Liver (tissue), 3 donors: Measurements from ENCODE around the gene LCN10.

Experiments used
- EGR1 ChIP-seq, 2 donors: IDR thresholded peaks; 2 replicates each; pipeline ENCODE4 v1.6.1; 2016 to 2018; ENCODE audit warnings: antibody characterized with exemption in 2 of 2, low read depth in 2 of 2
- GABPA ChIP-seq, 2 donors: IDR thresholded peaks in 1 of 2; conservative IDR thresholded peaks in 1 of 2; 2 replicates each; pipeline ENCODE4 v1.6.1; 2016; ENCODE audit warnings: antibody characterized with exemption in 2 of 2, mild to moderate bottlenecking in 1 of 2, moderate library complexity in 1 of 2
- JUND ChIP-seq, 2 donors: IDR thresholded peaks; 2 replicates each; pipeline ENCODE4 v1.6.1; 2016; ENCODE audit warnings: antibody characterized with exemption in 2 of 2
- RAD21 ChIP-seq, 2 donors: IDR thresholded peaks; 2 replicates each; pipeline ENCODE4 v1.6.1; 2016; ENCODE audit warnings: antibody characterized with exemption in 2 of 2, mild to moderate bottlenecking in 2 of 2
- TAF1 ChIP-seq: conservative IDR thresholded peaks from 2 replicates; pipeline ENCODE4 v1.6.1; 2016; ENCODE audit warnings: antibody characterized with exemption, mild to moderate bottlenecking
- YY1 ChIP-seq: IDR thresholded peaks from 2 replicates; pipeline ENCODE4 v1.6.1; 2016; ENCODE audit warnings: antibody characterized with exemption, mild to moderate bottlenecking
- TF ChIP-seq, protein P1 (sequence below): fragments of 150-350 bp; IDR thresholded peaks from 2 replicates; pipeline ENCODE4 v1.5.1; 2017; ENCODE audit warnings: improper control_type of control experiment, low read depth, low read length; ENCODE audit not compliant: missing input control
- TF ChIP-seq, protein P2 (sequence below): IDR thresholded peaks from 2 replicates; pipeline ENCODE4 v1.6.1; 2016; ENCODE audit warnings: antibody characterized with exemption
- TF ChIP-seq, protein P3 (sequence below): IDR thresholded peaks from 2 replicates; pipeline ENCODE4 v1.6.1; 2016; ENCODE audit warnings: antibody characterized with exemption
- donor health status: healthy.
- donor health status: healthy.

DNA sequence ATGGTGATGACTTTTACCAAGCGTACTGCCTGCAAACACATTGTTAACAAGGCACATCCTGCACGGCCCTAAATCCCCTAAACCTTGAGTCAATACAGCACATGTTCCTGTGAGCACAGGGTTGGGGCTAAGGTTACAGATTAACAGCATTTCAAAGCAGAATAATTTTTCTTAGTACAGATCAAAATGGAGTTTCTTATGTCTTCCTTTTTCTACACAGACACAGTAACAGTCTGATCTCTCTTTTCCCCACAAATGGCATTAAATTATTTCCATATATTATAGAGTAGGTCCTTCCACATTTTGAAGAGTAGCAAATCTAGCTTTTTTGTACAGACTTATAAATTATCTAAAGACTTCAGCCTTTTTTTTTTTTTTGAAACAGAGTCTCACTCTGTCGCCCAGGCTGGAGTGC is 46.8 kb upstream of the LCN10 start:
- TF ChIP-seq EGR1 (IDR thresholded peaks at IDR 0.05; ENCODE audit: low read depth in 2 of 2) (no peak), JUND (IDR thresholded peaks at IDR 0.05) (no peak), GABPA (IDR thresholded peaks at IDR 0.05 in 1 of 2, conservative IDR thresholded peaks at IDR 0.05 in 1 of 2) (no peak), RAD21 (IDR thresholded peaks at IDR 0.05) (no peak), YY1 (no peak), TAF1 (no peak)
- TF ChIP-seq, protein P1, sequence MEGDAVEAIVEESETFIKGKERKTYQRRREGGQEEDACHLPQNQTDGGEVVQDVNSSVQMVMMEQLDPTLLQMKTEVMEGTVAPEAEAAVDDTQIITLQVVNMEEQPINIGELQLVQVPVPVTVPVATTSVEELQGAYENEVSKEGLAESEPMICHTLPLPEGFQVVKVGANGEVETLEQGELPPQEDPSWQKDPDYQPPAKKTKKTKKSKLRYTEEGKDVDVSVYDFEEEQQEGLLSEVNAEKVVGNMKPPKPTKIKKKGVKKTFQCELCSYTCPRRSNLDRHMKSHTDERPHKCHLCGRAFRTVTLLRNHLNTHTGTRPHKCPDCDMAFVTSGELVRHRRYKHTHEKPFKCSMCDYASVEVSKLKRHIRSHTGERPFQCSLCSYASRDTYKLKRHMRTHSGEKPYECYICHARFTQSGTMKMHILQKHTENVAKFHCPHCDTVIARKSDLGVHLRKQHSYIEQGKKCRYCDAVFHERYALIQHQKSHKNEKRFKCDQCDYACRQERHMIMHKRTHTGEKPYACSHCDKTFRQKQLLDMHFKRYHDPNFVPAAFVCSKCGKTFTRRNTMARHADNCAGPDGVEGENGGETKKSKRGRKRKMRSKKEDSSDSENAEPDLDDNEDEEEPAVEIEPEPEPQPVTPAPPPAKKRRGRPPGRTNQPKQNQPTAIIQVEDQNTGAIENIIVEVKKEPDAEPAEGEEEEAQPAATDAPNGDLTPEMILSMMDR = no peak
- TF ChIP-seq, protein P2, sequence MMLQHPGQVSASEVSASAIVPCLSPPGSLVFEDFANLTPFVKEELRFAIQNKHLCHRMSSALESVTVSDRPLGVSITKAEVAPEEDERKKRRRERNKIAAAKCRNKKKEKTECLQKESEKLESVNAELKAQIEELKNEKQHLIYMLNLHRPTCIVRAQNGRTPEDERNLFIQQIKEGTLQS = no peak
- TF ChIP-seq, protein P3, sequence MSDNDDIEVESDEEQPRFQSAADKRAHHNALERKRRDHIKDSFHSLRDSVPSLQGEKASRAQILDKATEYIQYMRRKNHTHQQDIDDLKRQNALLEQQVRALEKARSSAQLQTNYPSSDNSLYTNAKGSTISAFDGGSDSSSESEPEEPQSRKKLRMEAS = no peak
